GM13977 (cell line): ENCODE data around the gene DCAF11.

Experiments
- DNase-seq: peaks from one replicate; pipeline ENCODE4 v3.0.0; 2012; ENCODE audit warnings: low spot score
- CTCF ChIP-seq: IDR thresholded peaks from 2 replicates; pipeline ENCODE4 v1.5.1; 2012; ENCODE audit warnings: mild to moderate bottlenecking, control low read depth; ENCODE audit not compliant: insufficient read depth; ENCODE audit errors: extremely low read depth, missing control alignments
- in situ Hi-C: fragments of 300-500 bp; cut with MboI; formaldehyde crosslinking; loops from one replicate; pipeline ENCODE4 v1.12.0; 2022; ENCODE audit warnings: low sequenced_read_pairs, low pct_unique_long_range_greater_than_20kb, mixed read lengths, inconsistent platforms; ENCODE audit not compliant: unreplicated experiment

Gene DCAF11

GRCh38 chr14:24155100-24155499, 40.5 kb downstream of the DCAF11 start:
- no peak for DNase-seq

GRCh38 chr14:24156840-24157239, 42.3 kb downstream of the DCAF11 start:
- DNase-seq, result no peak
- no peak for TF ChIP-seq CTCF
- in situ Hi-C loops, result no loop called here

More at GRCh38 chr14:24155100-24155499, 40.5 kb downstream of the DCAF11 start:
- in situ Hi-C loops, result no loop called here
- no peak for TF ChIP-seq CTCF

- TF ChIP-seq CTCF, result no peak
- no peak for DNase-seq
- in situ Hi-C loops, result no loop called here
These were observed 42.8 kb downstream of the DCAF11 start for GRCh38 chr14:24157331-24157730.

GRCh38 chr14:24159777-24160498, 45.4 kb downstream of the DCAF11 start:
- in situ Hi-C loops, result no loop called here
- TF ChIP-seq CTCF, result no peak
- DNase-seq, result no peak

GRCh38 chr14:24160499-24160849, 45.9 kb downstream of the DCAF11 start:
- DNase-seq, result no peak
- in situ Hi-C loops, result no loop called here
- TF ChIP-seq CTCF, result no peak

GRCh38 chr14:24160850-24161804, 46.5 kb downstream of the DCAF11 start, which contains the start of gene IRF9:
Gene IRF9 (plus strand): TSS chr14:24161265. CDS start chr14:24162145, 880 bp downstream.
- DNase-seq, result peak; percentile 94
- in situ Hi-C loops, result no loop called here
- peak; percentile 90 for TF ChIP-seq CTCF
